Subcutaneous abdominal adipose tissue (tissue), 5 donors: ENCODE measurements around the gene CPZ.

Experiments used
- H3K27ac ChIP-seq: one replicate; pipeline ENCODE4 v1.7.0; 2013; ENCODE audit warnings: low read depth, mild to moderate bottlenecking, inconsistent platforms, low read length, moderate library complexity
- H3K27me3 ChIP-seq, 5 donors: one replicate each; pipeline ENCODE4 v1.7.0; 2013; ENCODE audit warnings: low read length in 5 of 5, inconsistent platforms in 1 of 5; ENCODE audit not compliant: control insufficient read depth in 5 of 5, insufficient read depth in 4 of 5
- H3K36me3 ChIP-seq, 5 donors: one replicate each; pipeline ENCODE4 v1.7.0; 2013; ENCODE audit warnings: low read length in 5 of 5; ENCODE audit not compliant: control insufficient read depth in 5 of 5, insufficient read depth in 5 of 5
- H3K4me1 ChIP-seq, 5 donors: one replicate each; pipeline ENCODE4 v1.7.0; 2013; ENCODE audit warnings: low read length in 5 of 5, mild to moderate bottlenecking in 3 of 5, moderate library complexity in 1 of 5; ENCODE audit not compliant: control insufficient read depth in 5 of 5, insufficient read depth in 5 of 5
- H3K4me3 ChIP-seq, 5 donors: one replicate each; pipeline ENCODE4 v1.7.0; 2013; ENCODE audit warnings: low read length in 5 of 5, low read depth in 1 of 5
- H3K9ac ChIP-seq, 5 donors: one replicate each; pipeline ENCODE4 v1.7.0; 2013; ENCODE audit warnings: low read length in 5 of 5, mild to moderate bottlenecking in 4 of 5, moderate library complexity in 3 of 5
- H3K9me3 ChIP-seq, 5 donors: one replicate each; pipeline ENCODE4 v1.7.0; 2013; ENCODE audit warnings: low read length in 5 of 5; ENCODE audit not compliant: control insufficient read depth in 5 of 5
- donor health status: healthy.
- donor health status: healthy.
- donor health status: healthy.
- donor health status: healthy.
- donor health status: healthy.

Gene CPZ

GRCh38 chr4:8556341-8557150 lies 36.0 kb upstream of the CPZ start:
- H3K4me1 ChIP-seq = no peaks in the 10 kb centered on the region
- H3K27ac ChIP-seq = no peak overlapping the region
- peaks cover 0 to 3% (median 0%) of the 10 kb centered on the region in 5 donors for H3K9me3 ChIP-seq
- H3K4me3 ChIP-seq = no peak overlapping the region
- H3K36me3 ChIP-seq = no peaks in the 10 kb centered on the region
- H3K9ac ChIP-seq = no peak overlapping the region
- peaks cover 0 to 11% (median 2%) of the 10 kb centered on the region in 5 donors for H3K27me3 ChIP-seq

- H3K9ac ChIP-seq = no peak overlapping the region
- H3K9me3 ChIP-seq = no peaks in the 10 kb centered on the region
- H3K27ac ChIP-seq = no peak overlapping the region
- no peaks in the 10 kb centered on the region for H3K36me3 ChIP-seq
- no peaks in the 10 kb centered on the region for H3K4me1 ChIP-seq
- peaks cover 0 to 9% (median 2%) of the 10 kb centered on the region in 5 donors for H3K27me3 ChIP-seq
- H3K4me3 ChIP-seq = no peak overlapping the region
Measured at GRCh38 chr4:8557151-8558076, 35.2 kb upstream of the CPZ start.

GRCh38 chr4:8558080-8558960 lies 34.2 kb upstream of the CPZ start:
- Histone ChIP-seq H3K27me3 (peaks cover 0 to 9% (median 2%) of the 10 kb centered on the region in 5 donors), H3K4me3 (no peak overlapping the region), H3K9ac (no peak overlapping the region), H3K27ac (no peak overlapping the region), H3K36me3 (no peaks in the 10 kb centered on the region), H3K9me3 (no peaks in the 10 kb centered on the region), H3K4me1 (no peaks in the 10 kb centered on the region)

DNA sequence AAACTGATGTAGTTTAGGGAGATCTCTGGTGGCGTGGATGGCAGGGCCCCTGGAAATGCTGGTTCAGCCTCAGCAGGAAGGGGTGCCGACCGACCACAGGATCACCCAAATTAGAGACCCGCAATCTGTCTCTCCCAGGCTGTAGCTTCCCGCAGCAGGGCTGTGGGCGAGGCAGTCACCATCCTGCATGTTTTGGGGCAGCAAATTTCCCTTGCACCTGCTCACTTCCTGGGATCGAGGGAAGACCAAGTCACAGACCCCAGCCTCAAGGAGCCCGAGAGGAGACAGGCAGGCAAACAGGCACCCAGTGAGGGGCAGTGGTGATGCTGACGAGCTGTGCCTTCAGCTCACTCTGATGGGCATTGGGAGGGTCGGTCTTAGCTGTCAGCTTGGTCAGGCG lies 33.6 kb upstream of the CPZ start:
- H3K9me3 ChIP-seq = no peaks in the 10 kb centered on the region
- H3K4me1 ChIP-seq = no peaks in the 10 kb centered on the region
- H3K9ac ChIP-seq = no peak overlapping the region
- H3K36me3 ChIP-seq = no peaks in the 10 kb centered on the region
- H3K4me3 ChIP-seq = no peak overlapping the region
- no peak overlapping the region for H3K27ac ChIP-seq
- peaks cover 0 to 9% (median 2%) of the 10 kb centered on the region in 5 donors for H3K27me3 ChIP-seq

GRCh38 chr4:8559524-8560264 lies 32.9 kb upstream of the CPZ start:
- no peaks in the 10 kb centered on the region for H3K36me3 ChIP-seq
- H3K4me3 ChIP-seq = no peak overlapping the region
- H3K27me3 ChIP-seq = peaks cover 0 to 9% (median 2%) of the 10 kb centered on the region in 5 donors
- H3K27ac ChIP-seq = no peak overlapping the region
- H3K9me3 ChIP-seq = no peaks in the 10 kb centered on the region
- no peak overlapping the region for H3K9ac ChIP-seq
- H3K4me1 ChIP-seq = no peaks in the 10 kb centered on the region

DNA sequence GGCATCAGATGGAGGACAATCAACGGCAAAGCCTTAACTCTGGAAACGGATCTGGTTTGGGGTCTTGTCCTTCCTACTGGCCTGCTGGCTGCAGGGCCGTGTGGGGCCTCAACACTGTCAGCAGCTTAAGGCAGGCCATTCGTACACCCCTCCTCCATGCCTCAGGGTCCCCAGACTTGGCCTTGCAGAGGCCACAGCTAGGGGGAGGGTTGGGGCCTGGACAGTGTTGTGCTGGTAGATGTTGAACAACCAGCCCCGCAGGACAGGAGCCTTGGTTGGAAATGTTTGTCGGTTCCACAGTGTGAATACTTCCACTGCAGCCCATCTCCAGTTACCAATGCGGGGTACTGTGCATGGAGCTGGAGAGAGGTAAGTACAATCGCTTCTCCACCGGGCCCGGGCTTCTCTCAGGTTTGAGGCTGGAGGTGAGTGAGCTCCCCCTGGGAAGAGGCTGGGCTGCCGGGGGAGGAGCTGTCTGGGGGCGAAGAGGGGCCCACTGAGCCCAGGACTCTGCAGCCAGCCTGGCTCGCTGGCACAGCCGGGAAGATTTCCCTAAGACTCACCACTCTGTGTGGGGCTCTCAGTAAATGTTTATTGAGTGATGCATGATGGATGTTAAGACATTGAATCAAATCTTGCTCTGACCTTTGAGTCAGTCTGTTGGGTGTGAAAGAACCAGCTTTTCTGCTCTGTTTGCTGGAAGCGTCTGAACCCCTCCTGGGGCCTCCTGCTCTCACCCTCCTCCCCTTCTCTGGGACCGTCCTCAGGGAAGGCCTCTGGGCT lies 32.1 kb upstream of the CPZ start:
- Histone ChIP-seq H3K27ac (no peak overlapping the region), H3K27me3 (peaks cover 0 to 9% (median 2%) of the 10 kb centered on the region in 5 donors), H3K4me3 (no peak overlapping the region), H3K4me1 (no peaks in the 10 kb centered on the region), H3K9me3 (no peaks in the 10 kb centered on the region), H3K9ac (no peak overlapping the region), H3K36me3 (no peaks in the 10 kb centered on the region)

- H3K9ac ChIP-seq = no peak overlapping the region
- no peaks in the 10 kb centered on the region for H3K9me3 ChIP-seq
- H3K36me3 ChIP-seq = no peaks in the 10 kb centered on the region
- H3K27me3 ChIP-seq = peaks cover 0 to 5% (median 0%) of the 10 kb centered on the region in 5 donors
- no peak overlapping the region for H3K27ac ChIP-seq
- no peak overlapping the region for H3K4me3 ChIP-seq
- no peaks in the 10 kb centered on the region for H3K4me1 ChIP-seq
Measured at GRCh38 chr4:8564595-8564994, 28.0 kb upstream of the CPZ start.

- Histone ChIP-seq H3K4me3 (no peak overlapping the region), H3K36me3 (no peaks in the 10 kb centered on the region), H3K9ac (no peak overlapping the region), H3K9me3 (no peaks in the 10 kb centered on the region), H3K4me1 (no peaks in the 10 kb centered on the region), H3K27ac (no peak overlapping the region), H3K27me3 (no peaks in the 10 kb centered on the region)
Measured at GRCh38 chr4:8568068-8568668, 24.4 kb upstream of the CPZ start.
